HepG2 (cell line): ENCODE measurements around the gene CNNM3. TPM values are rescaled to one million over a fixed set of nuclear protein-coding genes. Genes with fewer than 3 reads are reported as not detected.
A peak's percentile ranks its signal among the peaks of the same experiment; 100 is the strongest.

Experiments
- CAMTA2 ChIP-seq: sonication (generic); formaldehyde crosslinking; IDR thresholded peaks from 2 replicates; pipeline ENCODE4 v1.4.0; 2020; ENCODE audit warnings: mild to moderate bottlenecking, missing genetic modification reagents, borderline replicate concordance
- E2F2 ChIP-seq: sonication (generic); formaldehyde crosslinking; IDR thresholded peaks from 2 replicates; pipeline ENCODE4 v1.4.0; 2020; ENCODE audit warnings: missing genetic modification reagents, borderline replicate concordance
- ERF ChIP-seq: IDR thresholded peaks from 2 replicates; pipeline ENCODE4 v1.6.1; 2018; ENCODE audit warnings: missing biosample characterization, missing genetic modification reagents
- FOXM1 ChIP-seq: sonication (generic); formaldehyde crosslinking; IDR thresholded peaks from 2 replicates; pipeline ENCODE4 v1.5.0; 2020; ENCODE audit warnings: missing genetic modification reagents
- KAT8 ChIP-seq: IDR thresholded peaks from 2 replicates; pipeline ENCODE4 v1.6.1; 2016; ENCODE audit warnings: missing genetic modification reagents, missing compliant biosample characterization
- KLF11 ChIP-seq: IDR thresholded peaks from 2 replicates; pipeline ENCODE4 v1.6.1; 2016; ENCODE audit warnings: missing compliant biosample characterization
- NFKBIZ ChIP-seq: IDR thresholded peaks from 2 replicates; pipeline ENCODE4 v1.6.1; 2018; ENCODE audit warnings: missing genetic modification reagents, missing compliant biosample characterization
- PAF1 ChIP-seq: IDR thresholded peaks from 2 replicates; pipeline ENCODE4 v1.6.1; 2016; ENCODE audit warnings: missing genetic modification reagents, missing compliant biosample characterization
- PLRG1 ChIP-seq: fragments of 450-650 bp; conservative IDR thresholded peaks from 2 replicates; pipeline ENCODE4 v1.6.1; 2016
- POLR2AphosphoS2 ChIP-seq: IDR thresholded peaks from 2 replicates; pipeline ENCODE4 v1.6.1; 2011; ENCODE audit warnings: low read depth, low read length, improper control_type of control experiment
- REXO4 ChIP-seq: sonication (generic); formaldehyde crosslinking; IDR thresholded peaks from 2 replicates; pipeline ENCODE4 v1.8.0; 2022; ENCODE audit warnings: missing genetic modification reagents, mild to moderate bottlenecking, borderline replicate concordance
- SIX1 ChIP-seq: sonication (generic); formaldehyde crosslinking; IDR thresholded peaks from 2 replicates; pipeline ENCODE4 v1.4.0; 2020; ENCODE audit warnings: missing genetic modification reagents, borderline replicate concordance
- SNAPC2 ChIP-seq: sonication (generic); formaldehyde crosslinking; IDR thresholded peaks from 2 replicates; pipeline ENCODE4 v1.8.1; 2022; ENCODE audit warnings: mild to moderate bottlenecking, missing genetic modification reagents
- THAP11 ChIP-seq: IDR thresholded peaks from 2 replicates; pipeline ENCODE4 v1.6.1; 2016; ENCODE audit warnings: missing biosample characterization, missing genetic modification reagents
- U2AF1 ChIP-seq: fragments of 200-400 bp; formaldehyde crosslinking; optimal IDR thresholded peaks from 2 replicates; pipeline ENCODE3; 2017; ENCODE audit warnings: mild to moderate bottlenecking, low read depth, low read length
- YEATS4 ChIP-seq: sonication (generic); formaldehyde crosslinking; IDR thresholded peaks from 2 replicates; pipeline ENCODE4 v1.4.0; 2020; ENCODE audit warnings: missing genetic modification reagents, borderline replicate concordance
- ZBTB7A ChIP-seq: sonication (generic); formaldehyde crosslinking; IDR thresholded peaks from 2 replicates; pipeline ENCODE4 v1.8.0; 2022; ENCODE audit warnings: mild to moderate bottlenecking, missing genetic modification reagents
- ZMAT3 ChIP-seq: sonication (generic); formaldehyde crosslinking; conservative IDR thresholded peaks from 2 replicates; pipeline ENCODE4 v1.7.0; 2021; ENCODE audit warnings: missing genetic modification reagents
- ZNF101 ChIP-seq: sonication (generic); formaldehyde crosslinking; IDR thresholded peaks from 2 replicates; pipeline ENCODE4 v1.4.0; 2020; ENCODE audit warnings: mild to moderate bottlenecking, low read depth, missing genetic modification reagents, borderline replicate concordance
- ZNF121 ChIP-seq: sonication (generic); formaldehyde crosslinking; IDR thresholded peaks from 2 replicates; pipeline ENCODE4 v1.5.0; 2020; ENCODE audit warnings: mild to moderate bottlenecking, missing genetic modification reagents
- ZNF136 ChIP-seq: sonication (generic); formaldehyde crosslinking; IDR thresholded peaks from 2 replicates; pipeline ENCODE4 v1.8.1; 2022; ENCODE audit warnings: low read depth, mild to moderate bottlenecking, moderate library complexity, missing genetic modification reagents
- ZNF629 ChIP-seq: sonication (generic); formaldehyde crosslinking; conservative IDR thresholded peaks from 2 replicates; pipeline ENCODE4 v1.5.0; 2020; ENCODE audit warnings: missing genetic modification reagents
- ZNF75D ChIP-seq: sonication (generic); formaldehyde crosslinking; IDR thresholded peaks from 2 replicates; pipeline ENCODE4 v1.8.1; 2023; ENCODE audit warnings: missing genetic modification reagents, mild to moderate bottlenecking, borderline replicate concordance
- ZNF816 ChIP-seq: sonication (generic); formaldehyde crosslinking; IDR thresholded peaks from 2 replicates; pipeline ENCODE4 v1.8.0; 2022; ENCODE audit warnings: missing genetic modification reagents, mild to moderate bottlenecking, borderline replicate concordance
- ZZZ3 ChIP-seq: sonication (generic); formaldehyde crosslinking; IDR thresholded peaks from 2 replicates; pipeline ENCODE4 v1.4.0; 2020; ENCODE audit warnings: missing genetic modification reagents, mild to moderate bottlenecking, borderline replicate concordance
- polyA plus RNA-seq, 8 experiments: library from polyadenylated mRNA; depleted of rRNA in 3 of 8; stranded (reverse) in 7 of 8; unstranded in 1 of 8; fragments of >200 nt; fragmentation: Illumina TruSeq in 4 of 8; extraction: Trizol in 4 of 8; gene quantifications; 2 replicates each; pipeline versions ENCODE4 v1.2.1 to v1.2.3, GENCODE V29; 2011 to 2016; ENCODE audit warnings: low read depth in 4 of 8, missing spikeins in 1 of 8, mixed read lengths in 1 of 8; ENCODE audit not compliant: insufficient read depth in 1 of 8
- total RNA-seq, 5 experiments: library from RNA; depleted of rRNA; stranded (reverse); fragments of >200 nt; fragmentation: Illumina TruSeq; extraction: Trizol; gene quantifications; 2 replicates each; pipeline ENCODE4 v1.2.3, GENCODE V29; 2016; ENCODE audit warnings: low read depth in 1 of 5
- TF ChIP-seq, protein P1 (sequence below): sonication (generic); formaldehyde crosslinking; IDR thresholded peaks from 2 replicates; pipeline ENCODE4 v1.4.0; 2020; ENCODE audit warnings: missing genetic modification reagents, mild to moderate bottlenecking, borderline replicate concordance
- TF ChIP-seq, protein P2 (sequence below): sonication (generic); formaldehyde crosslinking; IDR thresholded peaks from 2 replicates; pipeline ENCODE4 v1.8.0; 2022; ENCODE audit warnings: missing genetic modification reagents, mild to moderate bottlenecking, borderline replicate concordance

The CNNM3 gene
- total and polyA plus RNA-seq, 2 of the 13 experiments (the other 11 are each of a cell fraction or from before 2014, with no cell fraction given) = 21.2 to 27.9 TPM

- TF ChIP-seq E2F2 (CRISPR knock-in tag) (no peak), ZNF629 (peak; percentile 31; the same call in 1 of the 2 replicates), ZZZ3 (0 out of 2 replicates have a peak, but pooled peaks have one; percentile 32), SIX1 (CRISPR knock-in tag) (no peak), PAF1 (CRISPR knock-in tag) (no peak), ZNF816 (CRISPR knock-in tag) (no peak), ZNF121 (CRISPR knock-in tag) (0 out of 2 replicates have a peak, but pooled peaks have one; percentile 12), FOXM1 (CRISPR knock-in tag) (no peak), SNAPC2 (CRISPR knock-in tag) (no peak), KLF11 (CRISPR knock-in tag) (no peak), CAMTA2 (CRISPR knock-in tag) (0 out of 2 replicates have a peak, but pooled peaks have one; percentile 45), YEATS4 (CRISPR knock-in tag) (no peak), THAP11 (CRISPR knock-in tag) (peak; percentile 35; the same call in 1 of the 2 replicates), ZNF101 (CRISPR knock-in tag) (no peak), U2AF1 (no peak), KAT8 (no peak; the same call in 1 of the 2 replicates), ZBTB7A (CRISPR knock-in tag) (no peak), ERF (peak; percentile 60; the same call in 1 of the 2 replicates), ZNF136 (CRISPR knock-in tag) (no peak), PLRG1 (no peak), REXO4 (no peak), POLR2AphosphoS2 (no peak), NFKBIZ (CRISPR knock-in tag) (no peak), ZNF75D (CRISPR knock-in tag) (no peak), ZMAT3 (CRISPR knock-in tag) (no peak)
- TF ChIP-seq, protein P1, sequence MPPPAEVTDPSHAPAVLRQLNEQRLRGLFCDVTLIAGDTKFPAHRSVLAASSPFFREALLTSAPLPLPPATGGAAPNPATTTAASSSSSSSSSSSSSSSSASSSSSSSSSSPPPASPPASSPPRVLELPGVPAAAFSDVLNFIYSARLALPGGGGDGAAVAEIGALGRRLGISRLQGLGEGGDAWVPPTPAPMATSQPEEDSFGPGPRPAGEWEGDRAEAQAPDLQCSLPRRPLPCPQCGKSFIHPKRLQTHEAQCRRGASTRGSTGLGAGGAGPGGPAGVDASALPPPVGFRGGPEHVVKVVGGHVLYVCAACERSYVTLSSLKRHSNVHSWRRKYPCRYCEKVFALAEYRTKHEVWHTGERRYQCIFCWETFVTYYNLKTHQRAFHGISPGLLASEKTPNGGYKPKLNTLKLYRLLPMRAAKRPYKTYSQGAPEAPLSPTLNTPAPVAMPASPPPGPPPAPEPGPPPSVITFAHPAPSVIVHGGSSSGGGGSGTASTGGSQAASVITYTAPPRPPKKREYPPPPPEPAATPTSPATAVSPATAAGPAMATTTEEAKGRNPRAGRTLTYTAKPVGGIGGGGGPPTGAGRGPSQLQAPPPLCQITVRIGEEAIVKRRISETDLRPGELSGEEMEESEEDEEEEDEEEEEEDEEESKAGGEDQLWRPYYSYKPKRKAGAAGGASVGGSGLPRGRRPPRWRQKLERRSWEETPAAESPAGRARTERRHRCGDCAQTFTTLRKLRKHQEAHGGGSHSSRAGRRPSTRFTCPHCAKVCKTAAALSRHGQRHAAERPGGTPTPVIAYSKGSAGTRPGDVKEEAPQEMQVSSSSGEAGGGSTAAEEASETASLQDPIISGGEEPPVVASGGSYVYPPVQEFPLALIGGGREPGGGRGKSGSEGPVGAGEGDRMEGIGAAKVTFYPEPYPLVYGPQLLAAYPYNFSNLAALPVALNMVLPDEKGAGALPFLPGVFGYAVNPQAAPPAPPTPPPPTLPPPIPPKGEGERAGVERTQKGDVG (CRISPR knock-in tag) = 0 out of 2 replicates have a peak, but pooled peaks have one; percentile 38
- TF ChIP-seq, protein P2, sequence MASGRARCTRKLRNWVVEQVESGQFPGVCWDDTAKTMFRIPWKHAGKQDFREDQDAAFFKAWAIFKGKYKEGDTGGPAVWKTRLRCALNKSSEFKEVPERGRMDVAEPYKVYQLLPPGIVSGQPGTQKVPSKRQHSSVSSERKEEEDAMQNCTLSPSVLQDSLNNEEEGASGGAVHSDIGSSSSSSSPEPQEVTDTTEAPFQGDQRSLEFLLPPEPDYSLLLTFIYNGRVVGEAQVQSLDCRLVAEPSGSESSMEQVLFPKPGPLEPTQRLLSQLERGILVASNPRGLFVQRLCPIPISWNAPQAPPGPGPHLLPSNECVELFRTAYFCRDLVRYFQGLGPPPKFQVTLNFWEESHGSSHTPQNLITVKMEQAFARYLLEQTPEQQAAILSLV (CRISPR knock-in tag) = no peak
These were observed 5.3 kb upstream of the CNNM3 start (continued) for GRCh38 chr2:96810783-96811192.
